Suprapubic skin (tissue), 4 donors: ENCODE data around the gene KYNU.

Experiments
- CTCF ChIP-seq, 2 donors: fragments of 200-600 bp in 1 of 2; fragments of 450-650 bp in 1 of 2; sonication (generic) in 1 of 2; IDR thresholded peaks; one replicate each; pipeline ENCODE4 v1.5.1; 2016 to 2019; ENCODE audit warnings: antibody characterized with exemption in 2 of 2, mild to moderate bottlenecking in 1 of 2, moderate library complexity in 1 of 2
- POLR2A ChIP-seq, 2 donors: fragments of 450-650 bp; IDR thresholded peaks; one replicate each; pipeline ENCODE4 v1.6.1; 2017; ENCODE audit warnings: antibody characterized with exemption in 2 of 2, mild to moderate bottlenecking in 2 of 2, moderate library complexity in 2 of 2
- POLR2AphosphoS5 ChIP-seq, 3 donors: sonication (generic); formaldehyde crosslinking; IDR thresholded peaks; one replicate each; pipeline ENCODE4 v1.6.1; 2017; ENCODE audit warnings: antibody characterized with exemption in 3 of 3

GRCh38 chr2:142880279-142880678, 2.8 kb downstream of the KYNU start:
- TF ChIP-seq CTCF (IDR thresholded peaks at IDR 0.05): no peak
- TF ChIP-seq POLR2AphosphoS5 (IDR thresholded peaks at IDR 0.05): no peak
- TF ChIP-seq POLR2A (IDR thresholded peaks at IDR 0.05): no peak
